G401 (cell line): Measurements from ENCODE around the gene ZNF469. TPM values are rescaled to one million over a fixed set of nuclear protein-coding genes. Genes with fewer than 3 reads are reported as not detected.
"Not testable (repeated sequence)": the region's sequence is repeated elsewhere in the genome, so short reads cannot be mapped to it uniquely, and the experiment has no call there.

Experiments
- DNase-seq: peaks from one replicate; pipeline ENCODE4 v3.0.0-alpha.2; 2015; ENCODE audit warnings: low spot score
- in situ Hi-C: cut with HindIII; loops from 2 replicates; pipeline ENCODE4 v1.10.0; 2016; ENCODE audit warnings: low sequenced_read_pairs, mixed read lengths
- total RNA-seq: library from RNA; depleted of rRNA; stranded (reverse); fragments of >200 nt; shearing (Covaris generic); gene quantifications from 2 replicates; pipeline ENCODE4 v1.2.3, GENCODE V29; 2014

The ZNF469 gene
- total RNA-seq, 1 experiment from 2014 or later, result 0.34 TPM

DNA sequence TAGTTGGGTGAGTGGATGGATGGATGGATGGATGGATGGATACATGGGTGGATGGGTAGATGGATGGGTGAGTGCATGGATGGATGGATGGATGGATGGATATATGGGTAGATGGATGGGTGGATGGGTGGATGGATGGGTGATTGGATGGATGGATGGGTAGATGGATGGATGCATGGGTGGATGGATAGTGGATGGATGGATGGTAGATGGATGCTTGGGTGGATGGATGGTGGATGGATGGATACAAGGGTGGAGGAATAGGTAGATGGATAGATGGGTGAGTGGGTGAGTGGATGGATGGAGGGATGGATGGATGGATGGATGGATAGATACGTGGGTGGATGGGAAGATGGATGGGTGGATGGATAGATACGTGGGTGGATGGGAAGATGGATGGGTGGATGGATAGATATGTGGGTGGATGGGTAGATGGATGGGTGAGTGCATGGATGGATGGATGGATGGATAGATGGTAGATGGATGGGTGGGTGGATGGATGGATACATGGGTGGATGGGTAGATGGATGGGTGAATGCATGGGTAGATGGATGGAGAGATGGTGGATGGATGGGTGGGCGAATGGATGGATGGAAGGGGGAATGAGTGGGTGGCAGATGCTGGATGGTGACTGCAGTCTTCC, 19.0 kb downstream of the ZNF469 start:
- in situ Hi-C loops, result no loop called here

DNA sequence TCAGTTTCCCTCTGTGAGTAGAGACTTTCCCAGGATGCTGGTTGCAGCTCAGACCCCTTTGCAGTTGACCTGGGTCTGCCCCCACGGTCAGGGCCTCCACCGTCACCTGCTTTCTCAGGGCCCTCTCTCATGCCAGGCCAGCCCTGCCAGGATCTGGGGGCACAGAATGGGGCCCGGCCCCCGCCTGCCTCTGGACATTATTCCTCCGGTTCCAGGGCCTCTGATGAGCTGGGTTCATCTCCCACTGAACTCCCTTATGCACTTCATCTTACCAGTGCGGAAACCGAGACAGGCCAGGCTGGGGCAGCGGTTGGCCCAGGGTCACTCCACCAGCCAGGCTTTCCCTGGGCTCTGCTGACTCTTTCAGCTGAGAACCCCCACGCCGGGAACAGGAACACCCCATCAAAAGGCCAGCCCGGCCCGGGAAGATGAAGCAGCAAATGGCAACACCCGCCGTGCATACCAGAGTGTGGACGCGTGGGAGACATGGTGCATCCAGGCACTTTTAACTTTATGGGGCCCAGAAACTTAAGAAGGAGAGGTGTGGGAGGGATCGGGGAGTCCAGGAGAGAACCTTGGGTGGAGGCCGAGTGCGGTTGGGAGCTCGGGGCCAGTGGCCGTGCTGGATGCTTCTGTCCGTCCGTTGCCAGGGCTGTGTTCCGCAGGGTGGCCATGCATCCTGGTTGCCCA, 19.9 kb downstream of the ZNF469 start:
- in situ Hi-C loops, result no loop called here

More for the DNA sequence above, 19.0 kb downstream of the ZNF469 start:
- no peak for DNase-seq

GRCh38 chr16:88403794-88404581, 21.2 kb downstream of the ZNF469 start:
- in situ Hi-C loops, result no loop called here
- no peak for DNase-seq

More for the DNA sequence above, 19.9 kb downstream of the ZNF469 start:
- no peak for DNase-seq

DNA sequence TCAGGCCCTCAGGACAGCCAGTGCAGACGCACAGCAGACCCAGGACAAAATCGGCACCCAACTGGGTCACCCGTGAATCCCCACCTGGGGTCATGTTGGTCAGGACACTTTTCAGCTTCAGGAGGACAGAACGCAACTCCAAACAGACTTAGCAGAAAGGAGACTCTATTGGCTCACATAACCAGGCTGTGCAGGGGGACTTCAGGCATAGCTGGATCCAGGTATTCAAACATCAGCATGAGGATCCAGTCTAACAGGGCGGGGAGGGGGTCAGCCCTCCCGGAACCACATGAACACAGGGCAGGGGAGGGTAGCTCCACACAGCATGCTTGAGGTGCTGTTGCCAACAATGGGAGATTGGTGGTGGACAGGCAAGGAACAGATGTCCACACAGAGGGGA, 22.0 kb downstream of the ZNF469 start:
- no peak for DNase-seq
- in situ Hi-C loops, result no loop called here

GRCh38 chr16:88405216-88406060, 22.7 kb downstream of the ZNF469 start:
- in situ Hi-C loops, result no loop called here
- DNase-seq, result no peak

DNA sequence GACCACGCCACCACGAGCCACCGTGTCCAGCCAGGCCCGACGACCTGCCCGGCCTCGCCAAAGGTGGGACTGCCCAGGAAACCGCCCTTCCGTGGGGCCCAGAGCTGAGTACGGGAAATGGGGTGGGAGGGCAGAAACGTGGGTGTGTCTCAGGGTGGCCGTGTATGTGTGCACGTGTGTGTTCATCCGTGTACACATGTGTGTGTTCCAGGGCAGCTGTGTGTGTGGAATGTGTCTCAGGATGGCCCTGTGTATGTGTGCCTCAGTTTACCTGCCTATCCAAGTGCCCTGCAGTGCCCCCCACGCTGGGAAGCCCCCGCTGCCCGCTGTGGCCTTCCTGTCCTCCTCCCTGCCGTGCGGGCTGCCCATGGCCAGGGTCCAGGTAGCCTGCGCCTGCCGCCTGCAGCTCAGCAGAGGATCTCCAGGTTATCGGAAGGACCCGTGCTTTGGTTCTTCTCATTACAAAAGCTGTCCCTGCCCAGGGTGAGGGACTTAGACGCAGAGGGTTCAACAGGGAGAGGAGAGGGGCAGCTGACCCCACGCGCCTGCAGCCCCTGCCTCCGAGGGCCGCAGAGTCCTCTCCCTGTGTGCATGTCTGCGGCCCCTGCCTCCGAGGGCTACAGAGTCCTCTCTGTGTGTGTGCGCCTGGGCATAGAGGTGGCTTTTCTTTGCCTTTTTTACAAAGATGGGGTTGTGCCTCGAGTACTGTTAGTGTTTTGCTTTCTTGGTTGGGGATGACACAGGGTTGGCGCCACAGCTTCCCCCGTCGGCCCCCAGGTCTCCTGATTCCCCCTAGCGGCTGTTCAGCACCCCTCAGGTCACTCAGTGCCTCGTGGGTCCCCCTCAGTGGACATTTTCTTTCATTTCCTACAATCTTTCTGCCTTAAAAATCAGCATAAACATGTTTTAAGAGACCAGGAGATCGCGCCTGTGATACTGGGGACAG, 23.6 kb downstream of the ZNF469 start:
- no peak for DNase-seq
- in situ Hi-C loops, result no loop called here

- in situ Hi-C loops, result no loop called here
Measured at GRCh38 chr16:88407042-88407420, 24.3 kb downstream of the ZNF469 start.

DNA sequence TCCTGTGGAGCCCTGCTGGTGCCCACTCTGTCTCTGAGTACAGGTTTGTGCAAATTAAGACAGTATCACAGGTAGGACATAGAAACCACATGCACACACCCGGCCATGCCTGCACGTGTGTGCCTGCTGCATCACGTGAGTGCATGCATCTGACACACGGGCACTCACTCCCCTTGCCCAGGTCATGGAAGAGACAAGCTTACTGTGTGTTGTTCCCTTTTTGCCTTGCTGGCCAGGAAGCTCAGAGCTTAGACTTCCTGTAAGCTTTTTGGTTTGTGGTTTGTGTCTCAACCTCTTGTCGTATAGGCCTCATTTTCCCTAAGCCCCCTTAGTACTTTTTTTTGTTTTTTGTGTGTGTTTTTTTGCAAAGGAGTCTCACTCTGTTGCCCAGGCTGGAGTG, 25.0 kb downstream of the ZNF469 start:
- DNase-seq, result no peak
- in situ Hi-C loops, result no loop called here

More at GRCh38 chr16:88407042-88407420, 24.3 kb downstream of the ZNF469 start:
- no peak for DNase-seq

DNA sequence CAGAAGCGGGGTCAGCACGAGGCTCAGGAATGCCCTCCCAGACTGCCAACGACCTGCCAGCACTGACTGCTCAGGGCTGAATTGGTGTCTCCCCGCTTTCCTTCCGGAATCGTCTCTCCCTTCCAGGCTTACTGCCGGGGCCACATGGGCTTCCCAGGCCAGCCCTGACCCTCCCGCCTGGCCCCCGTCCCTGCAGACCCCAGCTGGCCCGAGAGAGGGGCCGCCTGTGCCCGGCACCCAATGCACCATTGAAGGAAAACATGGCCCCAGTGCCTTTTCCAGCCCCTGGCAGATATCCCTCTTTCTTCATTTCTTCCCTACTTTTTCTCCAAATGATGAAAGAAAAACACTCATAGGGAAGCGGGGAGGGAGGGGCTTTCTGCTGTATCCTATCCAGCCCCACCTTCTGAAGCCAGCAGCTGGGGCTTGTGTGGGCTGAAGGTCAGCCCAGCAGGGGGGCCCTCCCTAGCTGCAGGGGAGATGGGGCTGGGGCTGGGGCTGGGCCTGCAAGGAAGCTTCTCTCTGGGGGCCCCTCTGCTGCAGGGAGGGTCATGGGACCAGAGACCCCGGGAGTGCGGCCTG, 25.9 kb downstream of the ZNF469 start:
- no peak for DNase-seq
- in situ Hi-C loops, result no loop called here

DNA sequence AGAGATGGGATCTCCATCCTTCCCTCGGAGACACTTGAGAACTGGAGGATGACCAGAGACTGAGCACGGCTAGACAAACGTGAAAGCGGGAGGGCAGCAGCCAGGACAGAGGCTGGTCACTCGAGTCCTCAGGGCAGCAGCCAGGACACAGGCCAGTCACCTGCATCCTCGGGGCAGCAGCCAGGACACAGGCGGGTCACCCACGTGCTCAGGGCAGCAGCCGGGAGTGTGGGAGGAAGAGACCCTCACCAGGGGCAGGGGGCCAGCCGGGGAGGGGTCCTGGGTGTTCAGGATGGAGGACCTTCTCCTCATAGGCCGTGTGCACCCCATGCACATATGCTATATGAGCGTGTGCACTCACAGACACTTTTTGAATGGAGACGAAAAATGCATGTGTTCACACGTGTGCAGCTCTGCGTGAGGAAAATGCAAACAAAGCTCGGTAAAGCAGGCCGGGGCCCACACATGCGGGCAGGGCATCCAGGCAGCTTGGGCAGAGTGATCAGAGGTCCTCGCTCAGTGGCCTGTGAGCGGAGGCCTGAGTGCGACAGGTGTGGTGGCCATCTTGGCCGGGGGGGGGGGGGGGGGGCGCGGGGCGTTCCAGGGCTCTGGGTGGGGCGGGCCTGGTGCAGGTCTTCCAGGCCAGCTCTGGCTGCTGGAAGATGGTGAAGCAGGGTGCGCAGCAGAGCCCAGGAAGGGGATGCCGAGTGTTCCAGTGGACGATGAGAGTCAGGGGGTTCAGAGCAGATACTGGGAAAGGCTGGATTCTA, 26.7 kb downstream of the ZNF469 start:
- no peak for DNase-seq
- in situ Hi-C loops, result no loop called here

DNA sequence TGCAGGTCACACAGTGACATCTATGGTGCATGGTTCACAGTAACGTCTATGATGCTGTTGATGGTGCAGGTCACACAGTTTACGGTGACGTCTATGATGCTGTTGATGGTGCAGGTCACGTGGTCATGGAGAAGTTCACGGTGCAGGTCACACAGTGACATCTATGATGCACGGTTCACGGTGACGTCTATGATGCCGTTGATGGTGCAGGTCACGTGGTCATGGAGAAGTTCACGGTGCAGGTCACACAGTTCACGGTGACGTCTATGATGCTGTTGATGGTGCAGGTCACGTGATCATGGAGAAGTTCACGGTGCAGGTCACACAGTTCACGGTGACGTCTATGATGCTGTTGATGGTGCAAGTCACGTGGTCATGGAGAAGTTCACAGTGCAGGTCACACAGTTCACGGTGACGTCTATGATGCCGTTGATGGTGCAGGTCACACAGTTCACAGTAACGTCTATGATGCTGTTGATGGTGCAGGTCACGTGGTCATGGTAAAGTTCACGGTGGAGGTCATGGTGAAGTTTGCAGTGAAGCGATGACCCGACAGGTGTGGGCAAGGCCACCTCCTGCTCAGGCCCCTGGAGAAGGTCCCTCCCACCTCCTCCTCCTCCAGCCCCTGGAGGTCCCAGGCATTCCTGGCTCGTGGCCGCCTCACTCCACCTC, 27.7 kb downstream of the ZNF469 start:
- DNase-seq, in situ Hi-C loops: not testable (repeated sequence)

GRCh38 chr16:88411951-88412576, 29.3 kb downstream of the ZNF469 start:
- DNase-seq, result no peak
- in situ Hi-C loops, result no loop called here

DNA sequence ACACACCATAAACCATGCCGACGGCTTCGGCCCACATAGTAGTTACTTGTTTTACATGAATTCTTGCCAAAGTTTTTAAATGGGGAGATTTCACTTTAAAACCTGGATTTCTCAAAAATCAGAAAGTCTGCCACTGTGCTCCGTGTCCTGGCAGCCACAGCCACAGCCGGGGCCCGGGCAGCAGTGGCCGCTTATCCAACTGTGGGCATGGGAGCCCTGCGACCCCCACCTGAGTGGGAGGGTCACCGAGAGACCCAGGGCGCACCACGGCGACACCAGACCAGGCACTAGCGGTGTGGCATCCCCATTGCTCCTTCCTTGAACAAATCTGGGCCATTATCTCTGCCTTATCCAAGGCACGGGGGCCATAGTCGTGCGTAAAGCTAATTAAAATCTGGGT, 30.0 kb downstream of the ZNF469 start:
- DNase-seq, result no peak
- in situ Hi-C loops, result no loop called here

DNA sequence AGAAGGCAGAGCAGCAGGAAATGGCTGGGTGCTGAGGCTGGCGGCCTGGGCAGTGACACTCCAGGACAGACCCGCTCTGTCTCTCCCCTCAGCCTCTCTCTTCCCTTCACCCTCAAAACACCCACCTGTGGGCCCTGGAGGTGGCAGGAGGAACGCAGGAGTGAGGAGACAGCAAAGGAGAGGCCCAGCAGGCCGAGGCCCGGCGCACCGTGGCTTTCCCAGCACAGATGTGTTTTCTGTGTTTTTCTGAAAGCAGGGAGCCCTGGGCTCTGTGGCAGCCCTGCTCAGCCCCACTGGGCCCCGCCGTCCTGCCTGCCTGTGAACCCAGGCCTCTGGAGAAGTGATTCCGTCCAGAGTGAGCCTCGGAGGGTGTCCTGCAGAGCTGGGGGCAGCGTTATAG, 30.5 kb downstream of the ZNF469 start:
- no peak for DNase-seq
- in situ Hi-C loops, result no loop called here

DNA sequence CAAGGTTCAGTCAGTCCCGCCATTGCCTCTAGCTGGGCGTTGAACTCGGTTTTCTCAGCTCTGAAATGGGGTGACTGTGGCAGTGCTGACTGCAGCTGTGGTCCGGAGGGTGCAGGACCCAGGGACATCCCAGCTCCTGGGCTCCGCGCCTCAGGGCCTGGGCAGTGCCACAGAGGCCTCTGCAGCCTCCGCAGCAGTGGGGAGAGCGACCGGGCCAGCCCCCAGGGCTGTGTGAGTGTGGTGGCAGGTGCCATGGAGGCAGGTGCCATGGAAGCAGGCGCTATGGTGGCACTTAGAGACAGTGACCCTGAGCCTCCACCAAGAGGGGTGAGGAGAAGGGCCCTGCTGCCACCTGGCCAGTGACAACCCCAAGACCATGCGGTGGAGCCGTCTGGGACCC, 30.9 kb downstream of the ZNF469 start:
- in situ Hi-C loops, result no loop called here
- no peak for DNase-seq
